ENCODE measurements around the gene NLRP9.

The NLRP9 gene

GRCh38 chr19:55692681-55693081, 45.5 kb downstream of the NLRP9 start:
- H3K27ac ChIP-seq (ENCODE audit: low read length): no peak overlapping the region
- H3K4me1 ChIP-seq (ENCODE audit: control insufficient read depth, low read depth, low read length): no peaks in the 10 kb centered on the region
- no peak overlapping the region for H3K4me3 ChIP-seq (ENCODE audit: low read length)
- no peak overlapping the region for H3K9ac ChIP-seq (ENCODE audit: low read length)
- H3K36me3 ChIP-seq (ENCODE audit: control insufficient read depth, low read depth, low read length): peaks cover 31% of the 10 kb centered on the region
- H3K27me3 ChIP-seq (ENCODE audit: control insufficient read depth, insufficient read depth, low read length): no peaks in the 10 kb centered on the region
- H3K9me3 ChIP-seq (ENCODE audit: control insufficient read depth, low read depth, low read length): no peaks in the 10 kb centered on the region

GRCh38 chr19:55691561-55692481, 46.4 kb downstream of the NLRP9 start:
- Histone ChIP-seq H3K36me3 (ENCODE audit: control insufficient read depth, low read depth, low read length) (peaks cover 31% of the 10 kb centered on the region), H3K4me1 (ENCODE audit: control insufficient read depth, low read depth, low read length) (no peaks in the 10 kb centered on the region), H3K9ac (ENCODE audit: low read length) (no peak overlapping the region), H3K4me3 (ENCODE audit: low read length) (no peak overlapping the region), H3K27me3 (ENCODE audit: control insufficient read depth, insufficient read depth, low read length) (no peaks in the 10 kb centered on the region), H3K9me3 (ENCODE audit: control insufficient read depth, low read depth, low read length) (no peaks in the 10 kb centered on the region), H3K27ac (ENCODE audit: low read length) (no peak overlapping the region)

GRCh38 chr19:55690769-55691545, 47.2 kb downstream of the NLRP9 start:
- H3K9me3 ChIP-seq (ENCODE audit: control insufficient read depth, low read depth, low read length): no peaks in the 10 kb centered on the region
- H3K9ac ChIP-seq (ENCODE audit: low read length): no peak overlapping the region
- no peak overlapping the region for H3K27ac ChIP-seq (ENCODE audit: low read length)
- H3K4me3 ChIP-seq (ENCODE audit: low read length): no peak overlapping the region
- peaks cover 31% of the 10 kb centered on the region for H3K36me3 ChIP-seq (ENCODE audit: control insufficient read depth, low read depth, low read length)
- H3K27me3 ChIP-seq (ENCODE audit: control insufficient read depth, insufficient read depth, low read length): no peaks in the 10 kb centered on the region
- H3K4me1 ChIP-seq (ENCODE audit: control insufficient read depth, low read depth, low read length): no peaks in the 10 kb centered on the region

- Histone ChIP-seq H3K4me1 (ENCODE audit: control insufficient read depth, low read depth, low read length) (no peaks in the 10 kb centered on the region), H3K27ac (ENCODE audit: low read length) (no peak overlapping the region), H3K9ac (ENCODE audit: low read length) (no peak overlapping the region), H3K36me3 (ENCODE audit: control insufficient read depth, low read depth, low read length) (peaks cover 33% of the 10 kb centered on the region), H3K9me3 (ENCODE audit: control insufficient read depth, low read depth, low read length) (no peaks in the 10 kb centered on the region), H3K4me3 (ENCODE audit: low read length) (no peak overlapping the region), H3K27me3 (ENCODE audit: control insufficient read depth, insufficient read depth, low read length) (no peaks in the 10 kb centered on the region)
These were observed 48.0 kb downstream of the NLRP9 start for GRCh38 chr19:55690109-55690768.

GRCh38 chr19:55689411-55690108, 48.6 kb downstream of the NLRP9 start:
- Histone ChIP-seq H3K9me3 (ENCODE audit: control insufficient read depth, low read depth, low read length) (no peaks in the 10 kb centered on the region), H3K4me3 (ENCODE audit: low read length) (no peak overlapping the region), H3K36me3 (ENCODE audit: control insufficient read depth, low read depth, low read length) (peaks cover 27% of the 10 kb centered on the region), H3K27ac (ENCODE audit: low read length) (no peak overlapping the region), H3K27me3 (ENCODE audit: control insufficient read depth, insufficient read depth, low read length) (no peaks in the 10 kb centered on the region), H3K4me1 (ENCODE audit: control insufficient read depth, low read depth, low read length) (no peaks in the 10 kb centered on the region), H3K9ac (ENCODE audit: low read length) (no peak overlapping the region)

GRCh38 chr19:55688422-55689218, 49.6 kb downstream of the NLRP9 start:
- Histone ChIP-seq H3K4me1 (ENCODE audit: control insufficient read depth, low read depth, low read length) (no peaks in the 10 kb centered on the region), H3K27ac (ENCODE audit: low read length) (no peak overlapping the region), H3K36me3 (ENCODE audit: control insufficient read depth, low read depth, low read length) (peaks cover 31% of the 10 kb centered on the region), H3K9me3 (ENCODE audit: control insufficient read depth, low read depth, low read length) (no peaks in the 10 kb centered on the region), H3K9ac (ENCODE audit: low read length) (no peak overlapping the region), H3K27me3 (ENCODE audit: control insufficient read depth, insufficient read depth, low read length) (no peaks in the 10 kb centered on the region), H3K4me3 (ENCODE audit: low read length) (no peak overlapping the region)

- H3K27ac ChIP-seq (ENCODE audit: low read length): no peak overlapping the region
- H3K36me3 ChIP-seq (ENCODE audit: control insufficient read depth, low read depth, low read length): peaks cover 30% of the 10 kb centered on the region
- no peaks in the 10 kb centered on the region for H3K27me3 ChIP-seq (ENCODE audit: control insufficient read depth, insufficient read depth, low read length)
- no peak overlapping the region for H3K9ac ChIP-seq (ENCODE audit: low read length)
- H3K4me3 ChIP-seq (ENCODE audit: low read length): no peak overlapping the region
- H3K4me1 ChIP-seq (ENCODE audit: control insufficient read depth, low read depth, low read length): no peaks in the 10 kb centered on the region
- H3K9me3 ChIP-seq (ENCODE audit: control insufficient read depth, low read depth, low read length): no peaks in the 10 kb centered on the region
These were observed 50.7 kb downstream of the NLRP9 start for GRCh38 chr19:55687281-55688201.

- Histone ChIP-seq H3K27ac (ENCODE audit: low read length) (no peak overlapping the region), H3K27me3 (ENCODE audit: control insufficient read depth, insufficient read depth, low read length) (no peaks in the 10 kb centered on the region), H3K4me3 (ENCODE audit: low read length) (no peak overlapping the region), H3K9ac (ENCODE audit: low read length) (no peak overlapping the region), H3K36me3 (ENCODE audit: control insufficient read depth, low read depth, low read length) (peaks cover 34% of the 10 kb centered on the region), H3K9me3 (ENCODE audit: control insufficient read depth, low read depth, low read length) (no peaks in the 10 kb centered on the region), H3K4me1 (ENCODE audit: control insufficient read depth, low read depth, low read length) (no peaks in the 10 kb centered on the region)
These were observed 51.7 kb downstream of the NLRP9 start for GRCh38 chr19:55686311-55687050.

- Histone ChIP-seq H3K4me3 (ENCODE audit: low read length) (no peak overlapping the region), H3K9me3 (ENCODE audit: control insufficient read depth, low read depth, low read length) (no peaks in the 10 kb centered on the region), H3K9ac (ENCODE audit: low read length) (no peak overlapping the region), H3K4me1 (ENCODE audit: control insufficient read depth, low read depth, low read length) (no peaks in the 10 kb centered on the region), H3K27ac (ENCODE audit: low read length) (no peak overlapping the region), H3K36me3 (ENCODE audit: control insufficient read depth, low read depth, low read length) (peaks cover 40% of the 10 kb centered on the region), H3K27me3 (ENCODE audit: control insufficient read depth, insufficient read depth, low read length) (no peaks in the 10 kb centered on the region)
These were observed 52.4 kb downstream of the NLRP9 start for GRCh38 chr19:55685776-55686175.

Measured in iPS-18a (cell line).